Heart left ventricle (tissue), 16 donors: ENCODE data around the gene RNF213. TPM values are rescaled to one million over a fixed set of nuclear protein-coding genes. Genes with fewer than 3 reads are reported as not detected.

Experiments
- ATAC-seq, 4 donors: fragments of 200-7000 bp; cut with Tn5 transposase; one replicate each; pipeline ENCODE4 v1.9.1; 2020 to 2022; ENCODE audit warnings: moderate library complexity in 4 of 4, mild to moderate bottlenecking in 3 of 4, moderate number of reproducible peaks in 1 of 4
- DNase-seq, 5 donors: peaks; one replicate each; pipeline ENCODE4 v3.0.0-alpha.2; 2020
- H3K27ac ChIP-seq, 12 donors: fragments of 200-600 bp; sonication (generic) in 4 of 12; one replicate each; pipeline versions ENCODE4 v1.5.0 to v1.8.0; 2016 to 2022; ENCODE audit warnings: mild to moderate bottlenecking in 2 of 12
- H3K27me3 ChIP-seq, 9 donors: fragments of 200-600 bp; sonication (generic) in 2 of 9; one replicate each; pipeline versions ENCODE4 v1.5.1 to v1.8.0; 2016 to 2022; ENCODE audit warnings: mild to moderate bottlenecking in 3 of 9
- H3K36me3 ChIP-seq, 9 donors: fragments of 200-600 bp; sonication (generic) in 2 of 9; one replicate each; pipeline versions ENCODE4 v1.5.0 to v1.8.0; 2018 to 2022; ENCODE audit warnings: mild to moderate bottlenecking in 2 of 9
- H3K4me1 ChIP-seq, 12 donors: fragments of 200-600 bp; sonication (generic) in 4 of 12; one replicate each; pipeline versions ENCODE4 v1.5.0 to v1.8.0; 2016 to 2022; ENCODE audit warnings: mild to moderate bottlenecking in 3 of 12
- H3K4me3 ChIP-seq, 12 donors: fragments of 200-600 bp; sonication (generic) in 4 of 12; one replicate each; pipeline versions ENCODE4 v1.5.0 to v1.8.0; 2017 to 2022; ENCODE audit warnings: mild to moderate bottlenecking in 9 of 12, moderate library complexity in 4 of 12
- H3K9me3 ChIP-seq, 12 donors: fragments of 200-600 bp; sonication (generic) in 4 of 12; one replicate each; pipeline versions ENCODE4 v1.5.0 to v1.8.0; 2016 to 2022; ENCODE audit warnings: mild to moderate bottlenecking in 1 of 12
- CTCF ChIP-seq, 12 donors: fragments of 200-600 bp; sonication (generic) in 4 of 12; IDR thresholded peaks; one replicate each; pipeline versions ENCODE4 v1.5.0 to v1.8.0; 2018 to 2022; ENCODE audit warnings: antibody characterized with exemption in 12 of 12, mild to moderate bottlenecking in 5 of 12
- POLR2A ChIP-seq, 2 donors: fragments of 450-650 bp; IDR thresholded peaks; one replicate each; pipeline ENCODE4 v1.6.1; 2017; ENCODE audit warnings: antibody characterized with exemption in 2 of 2, mild to moderate bottlenecking in 2 of 2, moderate library complexity in 2 of 2
- WGBS, 4 donors: extraction: QIAGEN DNeasy Blood & Tissue Kit in 2 of 4; methylation state at CpG; one replicate each; pipeline versions ENCODE4 v1.1.5 to v1.1.7; 2013 to 2018; 5-methylcytosine and 5-hydroxymethylcytosine counted together
- intact Hi-C, 10 donors: fragments of 100-400 bp; cut with DNase I; formaldehyde crosslinking; loops; one replicate each; pipeline versions ENCODE4 v1.11.1 to v1.14.2; 2022
- polyA plus RNA-seq, 2 donors: library from polyadenylated mRNA; stranded (reverse); fragments of 200-250 nt; gene quantifications; one replicate each; pipeline ENCODE4 v1.2.3, GENCODE V29; 2013
- total RNA-seq, 9 donors: library from RNA; depleted of rRNA in 2 of 9; stranded (reverse); fragments of >200 nt in 2 of 9; fragmentation: NEBNext Ultra II Directional in 3 of 9; extraction: Animal tissue kit (Norgen Biotek cat#: 25700) in 3 of 9; gene quantifications; one replicate each; pipeline versions ENCODE4 v1.1.0 to v1.2.4, GENCODE V29; 2016 to 2023
- donor health status: ischemic (EF 13 %, LVEDD 7.1; RV severe dilation, severe dysfunction).
- donor health status: healthy with polysubstance abuse.
- donor health status: DM: no; HTN: yes; CAD: no.
- donor health status: DM: no; HTN: no; CAD: no.
- donor health status: ischemic (EF 25% LVEDD 6.9; RV normal size, moderate dysfunction).
- donor health status: ischemic (EF 25% LVEDD 5.7; RV mildly dilated, moderate dysfunction).
- donor health status: healthy.
- donor health status: DM: yes; HTN: yes; CAD: no.
- donor health status: ischemic (EF 35%, LVEDD 5.7; RV mildly dilated, moderate dysfunction).
- donor health status: nonischemic (EF 11% LVEDD 7.7; RV severe dilation, severe dysfunction).
- donor health status: DM: yes; HTN: yes; CAD: no.
- donor health status: PGD.
- donor health status: ischemic (EF 29% LVEDD 5.4; RV normal size, mild dysfunction).
- donor health status: nonischemic (EF 23%, LVEDD 6.1; RV moderate dilation, normal function).

Gene RNF213
- total and polyA plus RNA-seq, 11 donors: 23.1 to 167 (median 31.4) TPM

DNA sequence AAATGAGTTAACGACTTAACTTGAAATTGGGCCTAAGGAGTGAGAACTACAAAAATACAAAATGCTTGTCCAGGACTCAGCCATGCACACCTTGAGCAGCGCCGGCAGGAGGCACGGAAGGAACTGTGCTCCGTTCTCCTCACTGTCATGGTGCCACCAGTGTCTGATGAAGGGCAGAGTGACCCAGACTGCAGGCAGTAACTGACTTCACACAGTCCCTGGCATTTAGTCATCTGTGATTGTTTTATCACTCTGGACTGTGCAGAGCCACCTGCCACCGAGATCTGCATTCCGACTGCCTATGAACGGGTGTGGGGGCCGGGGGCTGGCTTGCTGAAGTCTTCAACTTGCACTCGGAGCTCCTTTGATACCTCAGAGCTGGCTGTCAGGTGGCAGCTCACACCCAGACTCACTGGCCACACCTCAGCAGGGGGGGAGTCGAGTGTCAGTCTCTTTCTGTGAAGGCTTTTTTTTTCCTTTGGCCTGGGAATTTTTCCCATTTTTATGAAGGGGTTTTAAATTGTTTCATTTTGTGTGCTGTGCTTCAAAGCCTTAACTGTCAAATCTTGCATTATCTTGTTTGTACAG is 134.1 kb downstream of the RNF213 start:
- ATAC-seq (peak; percentile 85 to 91 (median 88)), DNase-seq (peak in 1 of 5 donors; percentile 42)
- intact Hi-C loops: no loop called here
- peaks cover 0 to 65% (median 57%) of the 10 kb centered on the region in 9 donors for H3K36me3 ChIP-seq
- H3K9me3 ChIP-seq: no peaks in the 10 kb centered on the region
- H3K4me3 ChIP-seq: no peak overlapping the region
- peaks cover 0 to 22% (median 10%) of the 10 kb centered on the region in 12 donors for H3K4me1 ChIP-seq
- TF ChIP-seq CTCF (IDR thresholded peaks at IDR 0.05) (no peak), POLR2A (IDR thresholded peaks at IDR 0.05) (no peak)
- H3K27ac ChIP-seq: peak overlapping the region in 3 of 12 donors; percentile 11 to 32 (median 23)
- WGBS, 4 donors: 39 to 57% (median 52%) methylated on average over 11 of the region's 11 CpGs
- H3K27me3 ChIP-seq: no peaks in the 10 kb centered on the region

- no peak for DNase-seq
- Histone ChIP-seq H3K4me3 (no peak overlapping the region), H3K4me1 (peaks cover 0 to 22% (median 10%) of the 10 kb centered on the region in 12 donors), H3K9me3 (no peaks in the 10 kb centered on the region), H3K36me3 (peaks cover 0 to 57% (median 49%) of the 10 kb centered on the region in 9 donors), H3K27ac (peak overlapping the region in 2 of 12 donors; percentile 11 to 32), H3K27me3 (no peaks in the 10 kb centered on the region)
- ATAC-seq: peak; percentile 6 to 35 (median 24)
- TF ChIP-seq POLR2A (IDR thresholded peaks at IDR 0.05) (no peak), CTCF (IDR thresholded peaks at IDR 0.05) (no peak)
- intact Hi-C loops: no loop called here
- WGBS, 4 donors: 84 to 90% (median 86%) methylated on average over 15 of the region's 15 CpGs
Observed at GRCh38 chr17:80395402-80396151, 134.9 kb downstream of the RNF213 start.

DNA sequence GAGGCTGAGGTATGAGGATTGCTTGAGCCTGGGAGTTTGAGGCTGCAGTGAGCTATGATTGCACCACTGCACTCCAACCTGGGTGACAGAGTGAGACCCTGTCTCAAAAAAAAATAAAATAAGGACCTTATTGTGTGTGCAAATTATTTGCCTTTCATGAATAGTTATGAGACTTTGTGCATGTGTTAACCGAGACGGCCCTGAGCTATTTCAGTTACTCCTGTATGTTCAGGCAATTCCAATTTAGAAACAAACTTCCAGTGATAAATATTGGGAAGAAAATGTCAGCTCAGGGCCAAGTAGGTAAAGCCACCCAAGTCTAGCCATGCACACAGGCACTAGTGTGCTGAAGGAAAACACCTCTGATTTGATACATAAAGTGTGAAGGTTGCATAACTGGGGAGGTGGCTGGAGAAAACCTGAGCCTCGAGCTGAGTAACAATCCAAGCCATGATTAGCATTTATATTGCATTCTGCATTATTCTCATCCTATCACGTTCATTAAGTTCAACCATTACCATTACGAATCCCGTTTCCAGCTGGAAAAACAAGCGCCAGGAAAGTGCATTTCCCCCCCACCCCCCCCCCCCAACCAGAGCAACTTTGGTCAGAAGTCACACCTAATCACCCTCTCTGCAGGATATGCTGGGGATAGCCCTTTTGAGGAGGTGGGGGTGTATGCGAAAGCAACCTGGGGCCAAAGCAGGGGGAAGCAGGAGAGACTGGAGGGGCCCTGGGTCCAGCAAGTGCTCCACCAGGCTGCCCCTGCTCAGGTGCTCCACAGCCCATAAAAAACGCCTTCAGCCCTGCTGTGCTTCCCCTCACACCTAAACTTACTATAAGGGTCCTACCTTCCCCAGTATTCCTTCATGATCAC is 135.7 kb downstream of the RNF213 start:
- Histone ChIP-seq H3K27me3 (no peaks in the 10 kb centered on the region), H3K4me3 (no peak overlapping the region), H3K4me1 (peaks cover 0 to 22% (median 10%) of the 10 kb centered on the region in 12 donors), H3K27ac (no peak overlapping the region), H3K9me3 (no peaks in the 10 kb centered on the region), H3K36me3 (peaks cover 0 to 49% (median 41%) of the 10 kb centered on the region in 9 donors)
- ATAC-seq (no peak), DNase-seq (no peak)
- TF ChIP-seq CTCF (IDR thresholded peaks at IDR 0.05) (no peak), POLR2A (IDR thresholded peaks at IDR 0.05) (no peak)
- intact Hi-C loops: no loop called here
- 65 to 77% (median 75%) methylated on average over 9 of the region's 9 CpGs for WGBS, 4 donors

DNA sequence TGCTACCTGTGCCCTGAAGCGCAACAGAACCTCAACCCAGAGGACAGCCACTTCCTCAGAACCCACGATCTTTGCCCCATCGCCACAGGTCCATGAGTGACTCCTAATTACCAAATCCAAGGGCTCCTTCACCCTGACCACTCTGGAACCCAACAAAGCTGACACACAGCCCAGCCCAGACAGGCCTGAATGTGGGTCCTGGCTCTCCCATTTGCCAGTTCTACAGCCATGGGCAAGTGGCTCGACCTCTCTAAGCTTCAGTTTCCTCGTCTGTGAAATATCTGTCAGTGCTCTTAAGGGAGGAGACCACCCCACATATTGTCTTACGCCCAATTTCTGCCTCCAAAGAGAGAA is 136.4 kb downstream of the RNF213 start:
- Histone ChIP-seq H3K9me3 (no peaks in the 10 kb centered on the region), H3K27me3 (no peaks in the 10 kb centered on the region), H3K4me1 (peaks cover 0 to 22% (median 10%) of the 10 kb centered on the region in 12 donors), H3K36me3 (peaks cover 0 to 43% (median 34%) of the 10 kb centered on the region in 9 donors), H3K4me3 (no peak overlapping the region), H3K27ac (no peak overlapping the region)
- no peak for TF ChIP-seq CTCF (IDR thresholded peaks at IDR 0.05)
- TF ChIP-seq POLR2A (IDR thresholded peaks at IDR 0.05): no peak
- no peak for DNase-seq
- intact Hi-C loops: no loop called here
- no peak for ATAC-seq
- WGBS, 4 donors: 84 to 89% (median 86%) methylated on average over 6 of the region's 6 CpGs
